GM12872 (cell line): Measurements from ENCODE around the gene LRP5.

Experiments used
- TF ChIP-seq, protein P1 (sequence below): IDR thresholded peaks from 3 replicates; pipeline ENCODE4 v1.5.1; 2011; ENCODE audit warnings: low read depth, mild to moderate bottlenecking, low read length, moderate library complexity; ENCODE audit not compliant: insufficient read depth

The LRP5 gene

DNA sequence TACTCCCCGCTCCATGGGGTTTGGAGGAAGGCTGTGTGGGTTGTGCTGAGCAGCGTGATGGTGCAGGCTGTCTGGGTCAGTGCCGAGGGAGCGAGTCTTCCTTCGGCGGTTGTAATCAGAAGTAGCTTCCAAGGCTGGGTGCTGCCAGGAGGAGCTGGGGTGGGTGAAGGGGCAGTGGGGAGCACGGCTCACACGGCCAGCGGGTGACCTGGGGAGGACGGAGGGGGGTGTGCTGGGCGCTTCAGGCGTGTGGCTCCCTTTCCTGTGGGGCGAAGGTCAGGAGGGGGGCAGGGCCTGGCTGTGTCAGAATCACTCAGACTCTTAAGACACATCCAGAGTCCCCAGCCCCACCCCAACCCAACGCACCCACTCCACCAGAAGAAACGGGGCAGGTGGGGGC lies 60.2 kb downstream of the LRP5 start:
- TF ChIP-seq, protein P1, sequence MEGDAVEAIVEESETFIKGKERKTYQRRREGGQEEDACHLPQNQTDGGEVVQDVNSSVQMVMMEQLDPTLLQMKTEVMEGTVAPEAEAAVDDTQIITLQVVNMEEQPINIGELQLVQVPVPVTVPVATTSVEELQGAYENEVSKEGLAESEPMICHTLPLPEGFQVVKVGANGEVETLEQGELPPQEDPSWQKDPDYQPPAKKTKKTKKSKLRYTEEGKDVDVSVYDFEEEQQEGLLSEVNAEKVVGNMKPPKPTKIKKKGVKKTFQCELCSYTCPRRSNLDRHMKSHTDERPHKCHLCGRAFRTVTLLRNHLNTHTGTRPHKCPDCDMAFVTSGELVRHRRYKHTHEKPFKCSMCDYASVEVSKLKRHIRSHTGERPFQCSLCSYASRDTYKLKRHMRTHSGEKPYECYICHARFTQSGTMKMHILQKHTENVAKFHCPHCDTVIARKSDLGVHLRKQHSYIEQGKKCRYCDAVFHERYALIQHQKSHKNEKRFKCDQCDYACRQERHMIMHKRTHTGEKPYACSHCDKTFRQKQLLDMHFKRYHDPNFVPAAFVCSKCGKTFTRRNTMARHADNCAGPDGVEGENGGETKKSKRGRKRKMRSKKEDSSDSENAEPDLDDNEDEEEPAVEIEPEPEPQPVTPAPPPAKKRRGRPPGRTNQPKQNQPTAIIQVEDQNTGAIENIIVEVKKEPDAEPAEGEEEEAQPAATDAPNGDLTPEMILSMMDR: no peak

DNA sequence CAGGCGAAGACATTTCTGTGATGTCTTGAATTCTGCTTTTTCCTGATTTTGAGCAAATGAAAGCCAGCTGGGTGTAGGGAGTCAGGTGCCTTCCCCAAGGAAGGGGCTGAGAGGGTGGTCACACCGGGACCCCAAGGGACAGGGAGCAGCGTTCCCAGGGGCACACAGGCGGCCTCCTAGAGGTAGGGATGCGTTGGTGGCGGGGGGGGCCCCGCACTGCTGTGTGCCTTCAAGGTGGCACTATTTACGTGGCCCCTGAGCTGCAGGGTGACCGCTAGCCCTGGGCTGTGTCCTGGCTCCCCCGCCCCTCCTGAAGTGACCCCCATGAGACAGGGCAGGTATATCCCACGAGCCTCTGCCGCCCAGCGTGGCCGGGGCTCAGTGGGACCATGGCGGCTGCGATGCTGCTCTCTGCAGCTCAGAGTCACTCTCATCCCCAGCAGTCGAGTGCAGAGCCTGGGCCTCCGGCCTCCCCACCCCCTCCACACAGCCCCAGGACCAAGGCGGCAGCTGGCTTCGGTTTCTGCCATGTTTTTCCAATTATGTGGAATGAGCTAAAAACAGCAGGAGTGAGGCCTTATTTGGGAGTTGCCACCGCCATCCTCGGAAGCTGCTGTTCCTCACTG lies 60.9 kb downstream of the LRP5 start:
- TF ChIP-seq, protein P1: no peak

DNA sequence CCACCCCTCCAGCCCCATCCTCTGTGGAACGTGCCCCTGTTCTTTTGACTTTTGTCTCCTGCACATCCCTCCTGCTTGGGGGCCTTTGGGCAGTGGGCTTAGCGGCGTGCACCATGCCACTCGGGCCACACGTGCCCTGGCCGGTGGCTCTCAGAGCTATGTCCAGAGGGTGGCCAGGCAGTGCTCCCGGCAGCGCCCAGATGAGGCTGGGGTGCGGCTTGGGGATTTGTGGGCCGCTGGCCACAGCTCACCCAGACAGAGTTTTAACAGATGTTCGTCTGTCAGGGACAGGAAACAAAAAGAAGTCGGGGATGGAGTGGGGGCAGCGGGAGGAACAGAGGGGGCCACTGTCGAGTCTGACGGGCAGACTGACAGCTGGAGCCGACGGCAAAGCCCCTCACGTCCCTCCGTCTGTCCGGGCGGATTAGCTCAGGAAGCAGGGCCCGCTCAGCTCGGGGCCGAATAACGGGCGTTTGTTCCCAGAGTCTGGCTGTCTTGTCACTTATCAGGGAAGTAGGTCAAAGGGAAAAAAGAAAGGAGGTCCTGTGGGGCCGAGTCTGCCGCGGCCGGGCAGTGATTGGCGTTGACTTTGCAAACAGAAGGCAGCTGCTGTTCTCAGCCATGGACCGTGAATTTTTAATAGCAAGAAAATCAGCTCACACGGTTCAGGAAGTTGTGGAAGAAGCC lies 61.6 kb downstream of the LRP5 start:
- TF ChIP-seq, protein P1: no peak

- TF ChIP-seq, protein P1: no peak
These were observed 62.1 kb downstream of the LRP5 start for GRCh38 chr11:68374531-68374930.

DNA sequence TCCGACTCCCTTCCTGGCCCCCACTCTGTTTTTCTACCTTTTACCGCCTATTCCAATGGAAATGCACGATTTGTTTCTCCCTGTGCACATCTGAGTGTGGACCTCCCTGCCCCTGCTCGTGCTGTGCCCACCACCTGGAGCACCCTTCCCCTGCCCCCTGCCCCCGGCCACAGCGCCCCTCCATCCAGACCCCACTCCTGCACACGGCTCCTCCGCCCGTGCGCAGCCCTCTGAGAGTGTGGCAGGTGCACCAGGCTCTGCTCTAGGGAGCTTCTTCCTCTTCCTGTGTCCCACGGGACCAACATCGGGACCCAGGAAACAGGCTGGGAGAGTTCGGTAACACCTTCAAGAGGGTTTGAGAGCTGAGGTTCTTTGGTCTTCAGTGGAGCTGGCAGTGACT lies 62.9 kb downstream of the LRP5 start:
- TF ChIP-seq, protein P1: no peak

DNA sequence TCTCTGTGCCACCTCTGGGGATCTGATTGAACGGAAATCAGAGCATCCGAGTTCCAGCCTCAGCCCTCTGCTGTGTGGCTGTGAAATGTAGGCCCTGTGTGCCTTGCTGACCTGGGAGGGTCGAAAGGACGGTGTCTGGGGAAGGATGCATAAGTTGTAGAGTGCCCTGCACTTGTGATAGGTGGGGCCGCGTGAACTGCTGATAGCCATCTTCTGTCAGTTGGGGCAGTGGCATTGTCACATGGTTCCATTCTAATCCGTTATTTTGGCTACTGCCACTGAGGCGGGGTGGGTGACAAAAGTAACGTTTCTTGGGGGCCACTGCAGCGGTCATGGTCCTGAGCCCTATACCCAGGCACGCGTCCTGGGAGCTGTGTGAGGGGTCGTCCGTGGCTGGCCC lies 63.4 kb downstream of the LRP5 start:
- TF ChIP-seq, protein P1: no peak

GRCh38 chr11:68377389-68377795 lies 65.0 kb downstream of the LRP5 start:
- TF ChIP-seq, protein P1: no peak
